NCI-H345 treated with DMSO at 0.1 percent for 48 hours (cell line): ENCODE data around the gene SLC16A8.
A peak's percentile ranks its signal among the peaks of the same experiment; 100 is the strongest.

Experiments used
- DNase-seq: peaks from one replicate; lab custom pipeline; 2025; ENCODE audit not compliant: unreplicated experiment; lab: John Stamatoyannopoulos, UW

SLC16A8 gene

GRCh38 chr22:38073150-38074130, 10.5 kb downstream of the SLC16A8 start:
- DNase-seq, result no peak

GRCh38 chr22:38072322-38073149, 11.4 kb downstream of the SLC16A8 start:
- no peak for DNase-seq

- DNase-seq, result no peak
Measured at GRCh38 chr22:38071421-38072321, 12.3 kb downstream of the SLC16A8 start.

- no peak for DNase-seq
Measured at GRCh38 chr22:38070250-38070921, 13.6 kb downstream of the SLC16A8 start.

- DNase-seq, result no peak
Measured at GRCh38 chr22:38069372-38070249, 14.4 kb downstream of the SLC16A8 start.

GRCh38 chr22:38068641-38069371, 15.2 kb downstream of the SLC16A8 start:
- no peak for DNase-seq

GRCh38 chr22:38067761-38068360, 16.1 kb downstream of the SLC16A8 start:
- DNase-seq, result no peak

- no peak for DNase-seq
Measured at GRCh38 chr22:38067028-38067415, 17.0 kb downstream of the SLC16A8 start.

- DNase-seq, result no peak
Measured at GRCh38 chr22:38066381-38067027, 17.5 kb downstream of the SLC16A8 start.

GRCh38 chr22:38065539-38065938, 18.4 kb downstream of the SLC16A8 start:
- DNase-seq, result no peak

GRCh38 chr22:38062791-38063190, 21.2 kb downstream of the SLC16A8 start:
- DNase-seq, result no peak

GRCh38 chr22:38056969-38057891, 26.8 kb downstream of the SLC16A8 start, which contains the start of gene PICK1:
PICK1 (plus strand) TSS chr22:38057404; CDS start chr22:38057810, 406 bp downstream.
- DNase-seq, result peak; percentile 78

- peak; percentile 36 for DNase-seq
Measured at GRCh38 chr22:38051900-38052862, 31.8 kb downstream of the SLC16A8 start.

- no peak for DNase-seq
Measured at GRCh38 chr22:38051261-38051660, 32.7 kb downstream of the SLC16A8 start.

- DNase-seq, result no peak
Measured at GRCh38 chr22:38050720-38051119, 33.3 kb downstream of the SLC16A8 start.
